Astrocyte of the cerebellum (primary cell): ENCODE data around the gene ARPP19.
"Not testable (repeated sequence)": the region's sequence is repeated elsewhere in the genome, so short reads cannot be mapped to it uniquely, and the experiment has no call there.

Experiments
- DNase-seq: peaks from one replicate; pipeline ENCODE4 v3.0.0-alpha.2; 2011; ENCODE audit warnings: low read depth
- H3K4me3 ChIP-seq: 2 replicates; pipeline ENCODE4 v1.5.1; 2011; ENCODE audit warnings: mild to moderate bottlenecking, low read depth, low read length, moderate library complexity
- CTCF ChIP-seq: IDR thresholded peaks from 2 replicates; pipeline ENCODE4 v1.5.1; 2012; ENCODE audit warnings: low read length, low read depth, moderate library complexity, mild to moderate bottlenecking; ENCODE audit errors: missing control alignments
- in situ Hi-C: cut with HindIII; loops from 2 replicates; pipeline ENCODE4 v1.10.0; 2017; ENCODE audit warnings: low sequenced_read_pairs

Gene ARPP19

GRCh38 chr15:52551762-52552161 lies 17.1 kb downstream of the ARPP19 start:
- DNase-seq, result no peak
- H3K4me3 ChIP-seq, result no peak overlapping the region
- TF ChIP-seq CTCF, result no peak
- in situ Hi-C loops, result no loop called here

- in situ Hi-C loops, H3K4me3 ChIP-seq, DNase-seq: not testable (repeated sequence)
Measured at GRCh38 chr15:52551186-52551585, 17.6 kb downstream of the ARPP19 start.

GRCh38 chr15:52546031-52546751 lies 22.6 kb downstream of the ARPP19 start:
- TF ChIP-seq CTCF, result no peak
- in situ Hi-C loops, result no loop called here
- no peak for DNase-seq
- no peak overlapping the region for H3K4me3 ChIP-seq

GRCh38 chr15:52540374-52541012 lies 28.3 kb downstream of the ARPP19 start:
- TF ChIP-seq CTCF, result no peak
- H3K4me3 ChIP-seq, result no peak overlapping the region
- in situ Hi-C loops, result no loop called here
- no peak for DNase-seq

GRCh38 chr15:52537459-52537858 lies 31.4 kb downstream of the ARPP19 start:
- no peak for DNase-seq
- no peak overlapping the region for H3K4me3 ChIP-seq
- in situ Hi-C loops, result no loop called here
- TF ChIP-seq CTCF, result no peak

- no peak overlapping the region for H3K4me3 ChIP-seq
- DNase-seq, result no peak
- no peak for TF ChIP-seq CTCF
- in situ Hi-C loops, result no loop called here
Measured at GRCh38 chr15:52532427-52532826, 36.4 kb downstream of the ARPP19 start.

GRCh38 chr15:52529940-52530339 lies 38.9 kb downstream of the ARPP19 start:
- in situ Hi-C loops, result no loop called here
- H3K4me3 ChIP-seq, result peak overlapping the region; percentile 62
- TF ChIP-seq CTCF, result no peak
- no peak for DNase-seq
